RWPE2 (cell line): ENCODE measurements around the gene SH2B3.
A peak's percentile ranks its signal among the peaks of the same experiment; 100 is the strongest.

Experiments used
- ATAC-seq: fragments of 200-7000 bp; cut with Tn5 transposase; 3 replicates; pipeline ENCODE4 v1.9.1; 2021; ENCODE audit warnings: low read depth
- DNase-seq: peaks from one replicate; pipeline ENCODE4 v3.0.0-alpha.2; 2020; ENCODE audit warnings: low spot score
- H3K27ac ChIP-seq: fragments of 450-650 bp; 2 replicates; pipeline ENCODE4 v1.5.1; 2017; ENCODE audit warnings: mild to moderate bottlenecking; ENCODE audit not compliant: poor library complexity, severe bottlenecking
- H3K27me3 ChIP-seq: fragments of 250-450 bp; sonication (Bioruptor Pico); 2 replicates; pipeline ENCODE4 v1.5.1; 2021; ENCODE audit warnings: mild to moderate bottlenecking, moderate library complexity; ENCODE audit not compliant: insufficient read depth, poor library complexity, severe bottlenecking
- H3K36me3 ChIP-seq: fragments of 250-450 bp; sonication (Bioruptor Pico); 2 replicates; pipeline ENCODE4 v1.5.1; 2020; ENCODE audit warnings: low read depth, mild to moderate bottlenecking, moderate library complexity
- H3K4me1 ChIP-seq: fragments of 250-450 bp; sonication (Bioruptor Pico); 2 replicates; pipeline ENCODE4 v1.5.1; 2021; ENCODE audit warnings: mild to moderate bottlenecking, moderate library complexity; ENCODE audit not compliant: insufficient read depth, poor library complexity, severe bottlenecking
- H3K4me3 ChIP-seq: fragments of 250-450 bp; sonication (Bioruptor Pico); 2 replicates; pipeline ENCODE4 v1.5.1; 2021; ENCODE audit warnings: mild to moderate bottlenecking, moderate library complexity; ENCODE audit not compliant: severe bottlenecking
- H3K9me3 ChIP-seq: fragments of 250-450 bp; sonication (Bioruptor Pico); 2 replicates; pipeline ENCODE4 v1.5.1; 2021; ENCODE audit warnings: mild to moderate bottlenecking, moderate library complexity; ENCODE audit not compliant: severe bottlenecking
- CTCF ChIP-seq: fragments of 450-650 bp; IDR thresholded peaks from one replicate; pipeline ENCODE4 v1.5.1; 2017; ENCODE audit warnings: mild to moderate bottlenecking, moderate library complexity; ENCODE audit not compliant: poor library complexity, severe bottlenecking

The SH2B3 gene

GRCh38 chr12:111407377-111408115 is 1.8 kb downstream of the SH2B3 start:
- no peak for TF ChIP-seq CTCF
- H3K27me3 ChIP-seq: no peaks in the 10 kb centered on the region
- ATAC-seq: no peak
- H3K9me3 ChIP-seq: no peaks in the 10 kb centered on the region
- no peak for DNase-seq
- peak overlapping the region; percentile 76 for H3K4me3 ChIP-seq
- no peaks in the 10 kb centered on the region for H3K36me3 ChIP-seq
- peak overlapping the region; percentile 79 for H3K27ac ChIP-seq
- peaks cover 44% of the 10 kb centered on the region for H3K4me1 ChIP-seq

GRCh38 chr12:111408116-111408440 is 2.4 kb downstream of the SH2B3 start:
- no peaks in the 10 kb centered on the region for H3K9me3 ChIP-seq
- H3K4me3 ChIP-seq: no peak overlapping the region
- H3K36me3 ChIP-seq: no peaks in the 10 kb centered on the region
- TF ChIP-seq CTCF: no peak
- ATAC-seq (no peak), DNase-seq (no peak)
- peaks cover 43% of the 10 kb centered on the region for H3K4me1 ChIP-seq
- peak overlapping the region; percentile 79 for H3K27ac ChIP-seq
- no peaks in the 10 kb centered on the region for H3K27me3 ChIP-seq

GRCh38 chr12:111408686-111409402 is 3.1 kb downstream of the SH2B3 start:
- Histone ChIP-seq H3K27ac (peak overlapping the region; percentile 79), H3K9me3 (no peaks in the 10 kb centered on the region), H3K36me3 (no peaks in the 10 kb centered on the region), H3K4me1 (peaks cover 47% of the 10 kb centered on the region), H3K27me3 (no peaks in the 10 kb centered on the region), H3K4me3 (no peak overlapping the region)
- no peak for TF ChIP-seq CTCF
- DNase-seq: no peak
- ATAC-seq: no peak

GRCh38 chr12:111409403-111409779 is 3.7 kb downstream of the SH2B3 start:
- Histone ChIP-seq H3K27ac (peak overlapping the region; percentile 79), H3K4me1 (peaks cover 47% of the 10 kb centered on the region)
- peak; percentile 13; the same call in 1 of the 3 replicates for ATAC-seq

More at GRCh38 chr12:111409403-111409779, 3.7 kb downstream of the SH2B3 start:
- H3K9me3 ChIP-seq: no peaks in the 10 kb centered on the region
- DNase-seq: no peak
- H3K36me3 ChIP-seq: no peaks in the 10 kb centered on the region
- no peak overlapping the region for H3K4me3 ChIP-seq
- no peak for TF ChIP-seq CTCF
- no peaks in the 10 kb centered on the region for H3K27me3 ChIP-seq
